K562 (cell line): Measurements from ENCODE around the gene HSDL1. TPM values are rescaled to one million over a fixed set of nuclear protein-coding genes. Genes with fewer than 3 reads are reported as not detected.
A peak's percentile ranks its signal among the peaks of the same experiment; 100 is the strongest.

Experiments used
- ARID1B ChIP-seq: fragments of 450-650 bp; IDR thresholded peaks from 2 replicates; pipeline ENCODE4 v1.6.1; 2016; ENCODE audit warnings: antibody characterized with exemption, mild to moderate bottlenecking, inconsistent platforms
- ATF1 ChIP-seq, 2 experiments: fragments of 450-650 bp in 1 of 2; IDR thresholded peaks; 2 replicates each; pipeline ENCODE4 v1.6.1; 2016; ENCODE audit warnings: missing compliant biosample characterization in 1 of 2, missing genetic modification characterization in 1 of 2
- CGGBP1 ChIP-seq: fragments of 250-450 bp; sonication (Bioruptor Pico); IDR thresholded peaks from 2 replicates; pipeline ENCODE4 v1.9.0; 2021; ENCODE audit warnings: mild to moderate bottlenecking
- CTCF ChIP-seq, 3 experiments: IDR thresholded peaks in 2 of 3; conservative IDR thresholded peaks in 1 of 3; 2 replicates each; pipeline ENCODE4 v1.5.1; 2011 to 2012; ENCODE audit warnings: low read length in 3 of 3, mild to moderate bottlenecking in 3 of 3, control low read depth in 2 of 3, improper control_type of control experiment in 1 of 3, inconsistent platforms in 1 of 3, low read depth in 1 of 3, mixed read lengths in 1 of 3, moderate library complexity in 1 of 3; ENCODE audit not compliant: insufficient read depth in 2 of 3
- E2F5 ChIP-seq: sonication (generic); formaldehyde crosslinking; IDR thresholded peaks from 2 replicates; pipeline ENCODE4 v1.8.0; 2022; ENCODE audit warnings: mild to moderate bottlenecking, missing genetic modification reagents
- MGA ChIP-seq: fragments of 450-650 bp; IDR thresholded peaks from 2 replicates; pipeline ENCODE4 v1.6.1; 2016; ENCODE audit warnings: mild to moderate bottlenecking, moderate library complexity
- NCOA1 ChIP-seq: fragments of 450-650 bp; IDR thresholded peaks from 2 replicates; pipeline ENCODE4 v1.6.1; 2016; ENCODE audit warnings: low read depth
- SMAD4 ChIP-seq: fragments of 250-450 bp; sonication (Bioruptor Pico); conservative IDR thresholded peaks from 2 replicates; pipeline ENCODE4 v1.8.0; 2021; ENCODE audit warnings: inconsistent platforms, mild to moderate bottlenecking, moderate library complexity
- ZNF511 ChIP-seq: sonication (generic); formaldehyde crosslinking; IDR thresholded peaks from 2 replicates; pipeline ENCODE4 v1.8.0; 2022; ENCODE audit warnings: mild to moderate bottlenecking, missing genetic modification reagents
- ZNF551 ChIP-seq: fragments of 250-450 bp; sonication (Bioruptor Pico); IDR thresholded peaks from 2 replicates; pipeline ENCODE4 v1.5.0; 2021; ENCODE audit warnings: mild to moderate bottlenecking, moderate library complexity
- ZNF695 ChIP-seq: fragments of 450-650 bp; formaldehyde crosslinking; IDR thresholded peaks from 2 replicates; pipeline ENCODE4 v1.4.0; 2020; ENCODE audit warnings: mild to moderate bottlenecking, moderate library complexity
- polyA plus RNA-seq, 8 experiments: library from polyadenylated mRNA; depleted of rRNA in 4 of 8; stranded (reverse) in 5 of 8; unstranded in 3 of 8; fragments of >200 nt; fragmentation: Nextera tagmentation in 2 of 8; fragmentation: Illumina TruSeq in 1 of 8; extraction: Ambion mirVana in 2 of 8; extraction: Trizol in 1 of 8; gene quantifications; 2 replicates each; pipeline versions ENCODE4 v1.2.1 to v1.2.3, GENCODE V29; 2011 to 2014; ENCODE audit warnings: inconsistent platforms in 1 of 8, missing spikeins in 1 of 8
- total RNA-seq, 7 experiments: library from RNA; depleted of rRNA in 6 of 7; stranded (reverse); fragments of >200 nt in 6 of 7; fragmentation: Illumina TruSeq in 2 of 7; extraction: Trizol in 2 of 7; gene quantifications; 2 replicates each; pipeline versions ENCODE4 v1.2.1 to v1.2.3, GENCODE V29; 2011 to 2021; ENCODE audit warnings: low replicate concordance in 1 of 7

The HSDL1 gene
- total and polyA plus RNA-seq, 9 of the 15 experiments (the other 6 are each of a cell fraction or from before 2014, with no cell fraction given): 14.8 to 41.2 (median 27.7) TPM

- no peak for TF ChIP-seq MGA
- peak; percentile 83 for TF ChIP-seq ARID1B
- TF ChIP-seq CGGBP1 (CRISPR knock-in tag): no peak
- TF ChIP-seq E2F5 (CRISPR knock-in tag): no peak
- peak in 1 of 3 experiments; percentile 74; a peak in 3 of 6 replicates for TF ChIP-seq CTCF (IDR thresholded peaks at IDR 0.05 in 2 of 3, conservative IDR thresholded peaks at IDR 0.05 in 1 of 3; ENCODE audit: insufficient read depth in 2 of 3, low read depth in 1 of 3, low read length in 3 of 3)
- no peak for TF ChIP-seq ZNF695 (CRISPR knock-in tag)
- no peak for TF ChIP-seq ZNF511
- peak; percentile 56; the same call in 1 of the 2 replicates for TF ChIP-seq SMAD4
- TF ChIP-seq ATF1 (CRISPR knock-in tag; IDR thresholded peaks at IDR 0.05): no peak
- peak; percentile 73; the same call in 1 of the 2 replicates for TF ChIP-seq ATF1 (tag; IDR thresholded peaks at IDR 0.05)
- TF ChIP-seq ZNF551 (CRISPR knock-in tag): no peak
- peak; percentile 29; the same call in 1 of the 2 replicates for TF ChIP-seq NCOA1
Measured at GRCh38 chr16:84115919-84116719, 28.9 kb downstream of the HSDL1 start (continued).
